GM12873 (cell line): ENCODE measurements around the gene KLF16.

Source experiments
- CTCF ChIP-seq: IDR thresholded peaks from 2 replicates; pipeline ENCODE4 v1.5.1; 2012; ENCODE audit warnings: low read depth, mild to moderate bottlenecking, moderate library complexity, low read length, control low read depth; ENCODE audit not compliant: insufficient read depth; ENCODE audit errors: missing control alignments

The KLF16 gene

GRCh38 chr19:1907563-1908363 is 44.4 kb upstream of the KLF16 start:
- no peak for TF ChIP-seq CTCF

- TF ChIP-seq CTCF, result no peak
Observed at GRCh38 chr19:1906985-1907562, 43.7 kb upstream of the KLF16 start.

- no peak for TF ChIP-seq CTCF
Observed at GRCh38 chr19:1905863-1906375, 42.5 kb upstream of the KLF16 start.

- TF ChIP-seq CTCF, result no peak
Observed at GRCh38 chr19:1905110-1905862, 41.9 kb upstream of the KLF16 start, which contains the start of the genes ADAT3 and SCAMP4. Gene ADAT3, plus strand, starts transcription at chr19:1905399. Its CDS starts 6,649 bp downstream, at chr19:1912048. Gene SCAMP4, plus strand, starts transcription at chr19:1905399. Its CDS starts 9,621 bp downstream, at chr19:1915020.

GRCh38 chr19:1904860-1905109 is 41.4 kb upstream of the KLF16 start:
- no peak for TF ChIP-seq CTCF

GRCh38 chr19:1902923-1903322 is 39.5 kb upstream of the KLF16 start:
- no peak for TF ChIP-seq CTCF

- TF ChIP-seq CTCF, result no peak
Observed at GRCh38 chr19:1901940-1902404, 38.6 kb upstream of the KLF16 start.
